T-helper 2 cell treated with Interferon-gamma antibody and Interleukin-4, amounts not matched to agents 100 ng/mL and 5 ng/mL, for 36 hours (primary cell): ENCODE measurements around the gene RBM43. TPM values are rescaled to one million over a fixed set of nuclear protein-coding genes. Genes with fewer than 3 reads are reported as not detected.

ENCODE experiments used
- intact Hi-C: fragments of 100-400 bp; cut with micrococcal nuclease; formaldehyde crosslinking; loops from one replicate; pipeline ENCODE4 v1.15.1; 2023
- total RNA-seq: library from RNA; stranded (reverse); gene quantifications from 2 replicates; pipeline ENCODE4 v1.2.3, GENCODE V29; 2022

Gene RBM43
- total RNA-seq, 1 donor from 2014 or later: 4.2 TPM

DNA sequence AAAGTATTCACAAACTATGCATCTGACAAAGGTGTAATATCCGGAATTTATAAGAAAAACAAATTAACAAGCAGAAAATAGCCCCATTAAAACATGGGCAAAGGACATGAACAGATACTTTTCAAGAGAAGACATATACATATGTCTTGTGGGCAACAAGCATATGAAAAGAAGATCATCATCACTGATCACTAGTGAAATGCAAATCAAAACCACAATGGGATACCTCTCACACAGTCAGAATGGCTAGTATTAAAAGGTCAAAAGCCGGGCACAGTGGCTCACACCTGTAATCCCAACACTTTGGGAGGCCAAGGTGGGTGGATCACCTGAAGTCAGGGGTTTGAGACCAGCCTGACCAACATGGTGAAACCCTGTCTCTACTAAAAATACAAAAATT is 28.4 kb downstream of the RBM43 start:
- intact Hi-C loops: loop anchor here (10.0 kb wide), 1 partner anchor 748 kb away; the partner anchor contains the start of gene RND3

DNA sequence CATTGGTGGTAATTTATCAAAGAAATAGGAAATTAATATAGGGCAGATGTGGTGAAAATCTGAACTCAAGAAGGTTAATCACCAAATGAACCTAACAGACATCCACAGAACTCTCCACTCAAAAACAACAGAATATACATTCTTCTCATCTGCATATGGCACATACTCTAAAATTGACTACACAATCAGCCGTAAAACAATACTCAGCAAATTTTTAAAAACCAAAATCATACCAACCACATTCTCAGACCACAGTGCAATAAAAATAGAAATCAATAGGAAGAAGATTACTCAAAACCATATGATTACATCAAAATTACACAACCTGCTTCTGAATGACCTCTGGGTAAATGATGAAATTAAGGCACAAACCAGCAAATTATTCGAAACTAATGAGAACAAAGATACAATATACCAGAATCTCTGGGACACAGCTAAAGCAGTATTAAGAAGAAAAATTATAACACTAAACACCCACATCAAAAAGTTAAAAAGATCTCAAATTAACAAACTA is 31.0 kb downstream of the RBM43 start:
- intact Hi-C loops: loop anchor here (10.0 kb wide), 1 partner anchor 746 kb away; the partner anchor contains the start of gene RND3

DNA sequence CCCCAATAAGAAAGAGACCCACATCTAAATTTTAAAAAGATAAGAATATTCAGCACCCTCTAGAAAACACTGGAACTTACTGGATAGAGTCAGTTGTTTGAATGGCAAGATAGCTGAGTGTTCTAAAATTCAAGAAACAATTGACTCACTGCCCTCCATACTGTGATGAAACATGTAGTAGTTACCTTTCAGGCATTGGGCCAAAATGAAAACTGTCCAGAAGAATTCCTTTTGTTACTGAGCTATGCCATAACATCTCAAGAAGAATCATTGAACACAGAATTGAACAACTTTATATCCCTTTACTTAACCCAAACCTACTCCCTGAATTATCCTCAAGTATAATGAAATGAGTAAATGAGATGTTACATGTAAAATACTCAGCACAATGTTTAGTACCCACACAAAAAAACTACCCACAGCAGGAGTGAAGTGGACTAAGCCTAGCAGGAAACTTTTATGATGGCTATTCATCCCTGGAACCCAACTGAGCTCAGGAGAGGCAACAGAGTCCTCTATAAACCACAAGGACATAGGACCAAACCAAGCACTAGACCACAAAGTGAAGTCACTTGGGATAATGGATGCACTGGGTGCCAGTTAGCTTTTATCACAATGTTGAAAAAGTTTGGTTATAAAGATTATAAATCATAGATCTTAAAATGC is 32.7 kb downstream of the RBM43 start:
- intact Hi-C loops: no loop called here

DNA sequence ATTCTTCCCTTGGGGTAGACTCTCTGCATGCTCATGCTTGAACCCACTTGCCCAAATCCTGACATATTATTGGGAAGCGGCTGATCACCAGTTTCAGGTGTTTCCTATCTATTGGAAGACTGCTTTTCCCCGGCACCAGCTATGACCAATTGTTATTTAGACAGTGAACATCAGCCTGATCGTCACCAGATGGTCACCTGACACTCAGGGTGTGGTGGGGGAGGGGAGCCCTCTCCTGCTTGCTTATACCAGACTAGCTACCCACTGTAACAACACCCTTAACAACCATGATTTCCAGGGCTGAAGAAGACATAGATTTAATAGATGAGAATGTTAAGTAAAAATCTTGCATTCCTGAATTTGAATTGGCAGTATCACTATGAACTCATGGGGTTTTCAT is 44.3 kb downstream of the RBM43 start:
- intact Hi-C loops: no loop called here

DNA sequence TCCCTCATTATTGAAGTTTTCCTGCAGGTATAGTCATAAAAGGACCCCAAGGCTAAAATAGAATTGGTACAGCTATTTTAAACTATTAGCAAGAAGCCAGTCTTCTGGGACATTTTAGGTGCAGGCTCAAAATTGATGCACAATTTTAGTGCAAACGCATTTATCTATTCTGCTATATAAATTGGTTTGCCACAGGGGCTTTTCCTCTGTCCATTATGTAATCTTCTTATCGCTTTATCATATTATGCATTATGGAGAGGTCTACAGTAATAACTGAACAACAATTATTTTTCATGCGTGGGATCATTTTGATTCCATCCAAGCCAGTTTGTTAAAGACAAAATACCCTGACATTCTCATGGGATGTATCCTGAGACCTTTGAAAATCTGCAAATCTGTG is 54.6 kb downstream of the RBM43 start:
- intact Hi-C loops: no loop called here

DNA sequence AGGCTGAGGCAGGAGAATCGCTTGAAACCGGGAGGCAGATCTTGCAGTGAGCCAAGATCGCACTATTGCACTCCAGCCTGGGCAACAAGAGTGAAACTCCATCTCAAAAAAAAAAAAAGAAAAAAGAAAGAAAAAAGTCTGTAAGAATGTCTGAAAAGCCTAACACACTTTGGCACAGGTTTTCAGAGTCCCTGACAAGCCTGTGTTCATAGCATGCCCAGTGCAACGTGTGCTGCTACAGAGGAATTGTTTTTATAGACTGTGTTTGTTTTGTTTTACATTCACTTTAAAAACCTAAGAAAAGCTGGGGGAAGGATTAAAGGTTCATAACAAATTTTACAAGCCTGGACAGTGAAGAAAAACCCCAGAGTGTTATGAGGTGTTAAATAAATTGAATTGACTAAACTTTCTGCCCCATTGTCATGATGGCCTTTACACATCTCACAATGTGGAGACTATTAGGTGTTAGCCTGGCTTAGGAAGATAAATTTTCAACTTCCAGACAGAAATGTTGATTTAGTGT is 55.2 kb downstream of the RBM43 start:
- intact Hi-C loops: no loop called here

DNA sequence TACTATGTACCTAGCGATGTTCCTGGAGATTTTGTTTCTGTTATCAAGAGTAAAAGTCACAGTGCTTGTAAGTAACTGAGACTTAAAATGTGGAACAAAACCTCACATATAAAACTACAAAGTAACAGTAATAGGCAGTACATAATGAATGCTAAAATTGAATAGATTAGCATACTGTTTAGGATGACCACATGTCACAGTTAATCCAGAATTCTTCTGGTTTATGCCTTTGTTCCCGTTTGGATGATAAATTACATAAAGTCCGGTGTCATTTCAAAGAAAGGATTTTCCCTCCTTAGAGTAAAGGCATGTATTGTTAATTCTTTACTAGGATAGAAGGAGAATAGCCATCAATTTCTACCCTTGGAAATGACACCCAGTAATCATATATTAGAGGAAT is 56.1 kb downstream of the RBM43 start:
- intact Hi-C loops: no loop called here

DNA sequence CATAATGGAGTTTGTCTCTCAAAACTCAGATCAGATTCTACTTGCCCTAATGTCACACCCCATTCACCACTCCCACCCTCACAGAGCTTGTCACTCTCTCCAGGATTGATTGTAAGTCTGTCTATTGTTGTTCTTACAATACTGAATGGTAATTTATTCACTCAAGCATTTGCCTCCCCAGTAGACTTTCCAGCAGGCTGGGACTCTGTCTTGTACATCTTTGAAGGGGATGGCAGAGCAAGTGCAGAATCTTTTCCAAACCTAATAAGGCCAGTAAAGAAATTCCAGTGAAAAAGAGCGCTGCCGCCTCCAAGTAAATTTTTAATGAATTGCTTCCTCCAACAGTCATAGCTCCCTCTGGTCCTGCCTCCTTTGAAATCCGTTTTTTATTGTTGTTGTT is 56.9 kb downstream of the RBM43 start:
- intact Hi-C loops: no loop called here

DNA sequence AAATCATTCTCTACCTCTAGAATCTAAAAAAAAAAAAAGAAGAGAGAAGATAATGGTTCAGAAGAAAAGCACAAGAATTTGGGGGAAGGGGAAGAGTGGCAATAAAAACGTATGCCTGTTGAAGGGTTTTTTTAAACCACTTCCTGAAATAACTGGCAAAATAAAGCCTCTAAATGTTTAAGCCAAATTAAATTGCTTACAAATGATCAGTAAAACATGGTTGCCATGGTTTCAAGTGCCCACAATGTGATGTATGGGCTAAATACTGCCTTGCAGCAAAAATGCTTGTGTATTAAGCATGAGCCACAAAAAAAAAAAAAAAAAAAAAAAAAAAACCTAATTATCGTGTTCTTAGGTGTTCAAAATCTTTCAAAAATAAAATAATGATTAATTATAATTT is 60.8 kb downstream of the RBM43 start:
- intact Hi-C loops: no loop called here

DNA sequence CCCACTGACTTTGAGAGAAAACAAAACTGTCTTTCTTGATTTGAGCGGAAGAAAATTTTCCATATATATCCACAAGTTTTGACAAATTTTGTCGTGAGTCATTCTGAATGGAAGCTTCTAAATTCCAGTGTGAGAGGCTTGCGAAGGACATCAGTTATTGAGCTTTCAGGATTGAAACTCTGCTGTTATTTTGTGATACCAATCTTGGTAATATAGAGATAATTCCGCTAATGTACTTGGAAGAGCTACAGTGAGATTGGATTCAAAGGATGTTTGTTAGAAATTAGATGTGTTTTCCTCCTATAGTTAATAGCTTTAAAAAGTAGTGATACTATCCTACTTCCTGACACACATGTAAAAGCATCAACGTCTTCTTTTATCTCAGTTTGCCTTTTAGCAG is 61.4 kb downstream of the RBM43 start:
- intact Hi-C loops: no loop called here

DNA sequence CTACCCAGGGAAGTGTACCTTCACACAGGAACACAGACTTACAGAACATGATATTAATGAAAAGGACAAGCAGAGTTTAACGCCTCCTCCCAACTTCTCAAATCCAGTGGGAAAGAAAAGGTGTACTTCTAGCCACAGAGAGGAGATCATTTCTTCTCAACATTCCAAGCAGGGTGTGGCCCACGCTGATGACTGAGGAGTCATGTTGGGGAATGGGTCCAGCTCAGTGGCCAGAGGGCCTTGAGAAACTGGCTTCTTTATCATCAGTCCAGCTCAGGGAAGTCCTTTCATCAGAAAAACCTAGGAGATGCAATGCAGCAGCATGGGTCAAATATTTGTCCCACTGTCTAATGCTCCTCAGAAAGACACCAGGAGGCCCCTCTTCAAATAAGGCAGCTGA is 63.0 kb downstream of the RBM43 start:
- intact Hi-C loops: no loop called here

Other genes with a start within 250 kb of the RBM43 start
- 66.3 and 67.4 TPM in 2 replicates for gene NMI, start 27.8 kb upstream of the RBM43 start, total RNA-seq
- gene TNFAIP6, start 95.7 kb upstream of the RBM43 start, total RNA-seq: not detected in 2 replicates
- 56.6 and 63.9 TPM in 2 replicates for gene RIF1, start 148.0 kb upstream of the RBM43 start, total RNA-seq